GM20000 (cell line): ENCODE results near the gene ISCU.

ENCODE experiments used
- DNase-seq: peaks from one replicate; pipeline ENCODE4 v3.0.0; 2012; ENCODE audit warnings: low spot score
- CTCF ChIP-seq: IDR thresholded peaks from 2 replicates; pipeline ENCODE4 v1.5.1; 2012; ENCODE audit warnings: mild to moderate bottlenecking, control low read depth; ENCODE audit errors: extremely low read depth, missing control alignments

The ISCU gene

DNA sequence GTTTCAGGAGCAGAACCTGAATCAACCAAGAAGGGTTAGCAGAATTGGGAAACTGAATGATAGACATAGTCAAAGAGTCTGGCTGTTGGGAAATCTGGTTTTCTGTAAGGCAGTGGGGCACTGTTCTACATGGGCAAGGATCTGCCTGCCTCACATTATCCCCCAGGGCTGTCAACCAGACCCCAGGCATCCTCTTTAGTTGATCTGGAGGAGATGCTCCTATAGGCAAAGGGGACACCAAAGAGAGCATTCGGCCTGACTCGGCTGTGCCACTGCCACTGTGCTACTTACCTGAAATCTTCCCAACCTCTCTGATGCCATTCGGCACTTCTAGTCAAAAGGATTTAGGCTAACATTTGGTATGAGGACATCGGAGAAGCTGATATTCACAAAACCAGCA is 4.1 kb downstream of the ISCU start:
- DNase-seq: no peak
- no peak for TF ChIP-seq CTCF

- DNase-seq: no peak
- TF ChIP-seq CTCF: no peak
These were observed 5.3 kb downstream of the ISCU start for GRCh38 chr12:108567406-108568337.

GRCh38 chr12:108568338-108569154 is 6.2 kb downstream of the ISCU start:
- DNase-seq: peak; percentile 78
- TF ChIP-seq CTCF: no peak

DNA sequence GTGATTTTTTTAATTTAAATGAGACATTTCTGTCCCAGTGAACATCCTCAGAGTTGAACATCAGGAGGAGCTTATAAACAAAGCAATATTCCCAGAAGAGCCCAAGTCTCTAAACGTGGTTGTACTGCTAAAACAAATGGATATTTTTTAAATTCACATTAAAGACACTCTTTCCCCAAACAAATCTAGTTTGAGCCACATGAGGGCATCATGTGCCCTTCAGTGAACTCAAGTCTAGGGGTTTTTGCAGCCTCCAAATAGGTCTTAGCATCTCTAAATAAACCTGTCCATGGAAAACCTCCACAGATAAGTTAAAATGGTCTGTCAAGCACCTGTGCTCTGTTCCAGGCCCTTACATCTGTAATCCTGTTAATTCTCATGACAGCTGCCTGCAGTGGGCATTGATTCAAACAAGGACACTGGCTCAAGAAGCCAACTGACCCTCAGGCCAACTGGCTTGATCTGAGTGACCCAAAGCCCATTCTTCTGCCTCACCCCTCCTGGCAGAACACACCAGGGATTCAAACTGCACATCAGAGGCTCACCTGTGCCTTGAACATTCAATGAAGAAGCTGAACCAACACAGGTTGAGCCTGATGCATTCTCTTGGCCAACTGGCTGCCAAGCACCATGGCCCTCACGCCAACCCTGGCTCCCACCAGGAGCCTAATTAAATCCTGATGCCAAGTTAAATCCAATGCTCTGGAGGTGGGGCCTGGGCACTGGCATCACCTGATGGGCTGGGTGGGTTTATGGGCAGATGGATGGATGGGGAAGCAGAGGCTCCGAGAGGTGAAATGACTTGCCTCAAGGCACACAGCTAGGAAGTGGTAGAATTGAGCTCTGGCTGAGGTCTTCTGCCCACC is 8.6 kb downstream of the ISCU start:
- peak; percentile 2 for TF ChIP-seq CTCF
- DNase-seq: no peak

GRCh38 chr12:108571609-108572165 is 9.3 kb downstream of the ISCU start:
- no peak for TF ChIP-seq CTCF
- DNase-seq: no peak

DNA sequence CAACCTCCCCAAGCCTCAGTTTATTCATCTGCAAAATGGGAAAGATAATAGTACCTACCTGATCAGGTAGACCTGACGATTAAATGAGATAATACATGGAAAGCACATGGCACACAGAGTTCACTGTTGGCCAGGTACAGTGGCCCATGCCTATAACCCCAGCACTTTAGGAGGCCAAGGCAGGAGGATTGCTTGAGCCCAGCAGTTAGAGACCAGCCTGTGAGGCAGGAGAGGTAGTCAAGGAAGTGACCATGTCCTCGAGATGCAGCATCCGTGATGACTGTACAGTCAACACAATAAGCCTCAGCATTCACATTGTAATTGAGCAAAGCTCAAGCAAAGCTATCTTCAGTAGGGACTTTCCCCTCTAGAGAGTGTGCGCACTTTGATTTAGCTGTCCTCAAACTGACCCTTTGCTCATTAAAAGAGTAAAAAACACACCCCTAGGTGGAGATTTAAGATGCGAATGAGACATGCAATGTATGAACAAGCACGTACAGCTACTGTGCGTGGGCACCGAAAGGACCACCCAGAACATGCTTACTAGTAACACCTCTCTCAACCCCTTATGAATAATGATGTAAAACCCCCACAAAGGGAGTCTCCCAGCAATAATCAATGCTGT is 9.9 kb downstream of the ISCU start:
- no peak for DNase-seq
- no peak for TF ChIP-seq CTCF
